ENCODE data around the gene NCBP2.

The NCBP2 gene

GRCh38 chr3:196942226-196942914 lies at the start of gene NCBP2:
Gene NCBP2 (minus strand): TSS chr3:196942528. CDS start chr3:196942503, 25 bp downstream.
- peak; percentile 93 for DNase-seq (ENCODE audit: extremely low read depth, low read depth)
- peak within 1 kb of the TSS; percentile 100 for H3K4me3 ChIP-seq (replicated peaks; ENCODE audit: low read depth, low read length)
- TF ChIP-seq, protein P1, sequence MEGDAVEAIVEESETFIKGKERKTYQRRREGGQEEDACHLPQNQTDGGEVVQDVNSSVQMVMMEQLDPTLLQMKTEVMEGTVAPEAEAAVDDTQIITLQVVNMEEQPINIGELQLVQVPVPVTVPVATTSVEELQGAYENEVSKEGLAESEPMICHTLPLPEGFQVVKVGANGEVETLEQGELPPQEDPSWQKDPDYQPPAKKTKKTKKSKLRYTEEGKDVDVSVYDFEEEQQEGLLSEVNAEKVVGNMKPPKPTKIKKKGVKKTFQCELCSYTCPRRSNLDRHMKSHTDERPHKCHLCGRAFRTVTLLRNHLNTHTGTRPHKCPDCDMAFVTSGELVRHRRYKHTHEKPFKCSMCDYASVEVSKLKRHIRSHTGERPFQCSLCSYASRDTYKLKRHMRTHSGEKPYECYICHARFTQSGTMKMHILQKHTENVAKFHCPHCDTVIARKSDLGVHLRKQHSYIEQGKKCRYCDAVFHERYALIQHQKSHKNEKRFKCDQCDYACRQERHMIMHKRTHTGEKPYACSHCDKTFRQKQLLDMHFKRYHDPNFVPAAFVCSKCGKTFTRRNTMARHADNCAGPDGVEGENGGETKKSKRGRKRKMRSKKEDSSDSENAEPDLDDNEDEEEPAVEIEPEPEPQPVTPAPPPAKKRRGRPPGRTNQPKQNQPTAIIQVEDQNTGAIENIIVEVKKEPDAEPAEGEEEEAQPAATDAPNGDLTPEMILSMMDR (IDR thresholded peaks at IDR 0.05; ENCODE audit: low read depth, low read length, missing control alignments) = peak; percentile 42

DNA sequence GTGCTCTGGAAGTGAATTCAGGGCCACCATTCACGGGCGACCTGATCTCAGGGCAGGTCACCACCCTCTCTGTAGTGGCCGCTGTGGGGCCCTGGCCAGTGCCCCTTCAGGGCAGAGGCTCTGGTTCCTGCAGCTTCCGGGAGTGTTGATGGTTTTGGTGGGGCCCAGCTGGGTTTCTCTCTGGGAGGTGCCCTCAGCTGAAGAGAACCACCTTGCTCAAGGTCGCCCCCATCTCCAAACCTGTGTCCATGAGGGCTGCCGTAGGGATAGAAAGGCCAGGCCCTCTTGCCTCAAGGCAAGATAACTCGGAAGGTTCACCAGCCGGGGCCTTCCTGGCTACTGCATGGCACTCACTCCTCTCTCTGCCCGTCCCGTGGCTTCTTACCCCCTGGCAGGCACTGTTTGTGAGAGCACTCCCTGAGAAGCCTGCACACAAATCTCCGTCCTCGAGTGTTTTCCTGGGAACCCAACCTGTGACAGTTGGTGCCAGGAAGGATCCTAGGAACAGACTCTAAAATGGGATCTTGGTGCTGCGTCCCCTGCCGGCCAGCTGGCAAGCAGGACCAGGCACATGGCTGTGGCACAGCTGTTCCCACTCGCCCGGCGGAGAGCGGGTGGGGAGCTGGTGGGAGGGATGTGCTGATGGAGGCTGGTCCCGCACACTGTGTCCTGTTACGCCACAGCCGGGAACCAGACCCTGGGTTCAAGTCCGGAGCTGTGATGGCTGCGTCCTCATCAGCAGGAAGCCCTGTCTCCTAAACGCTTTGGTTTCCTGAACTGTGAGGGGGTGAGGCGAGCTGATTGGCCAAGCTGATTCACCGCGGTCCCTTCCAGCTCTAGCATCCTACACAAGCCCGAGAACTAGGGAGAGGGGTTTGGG lies 49.5 kb upstream of the NCBP2 start:
- TF ChIP-seq, protein P1 (IDR thresholded peaks at IDR 0.05; ENCODE audit: low read depth, low read length, missing control alignments) = no peak
- no peak overlapping the region for H3K4me3 ChIP-seq (replicated peaks; ENCODE audit: low read depth, low read length)
- no peak for DNase-seq (ENCODE audit: extremely low read depth, low read depth)

GRCh38 chr3:196990601-196991007 lies 48.3 kb upstream of the NCBP2 start:
- DNase-seq (ENCODE audit: extremely low read depth, low read depth) = no peak
- H3K4me3 ChIP-seq (replicated peaks; ENCODE audit: low read depth, low read length) = no peak overlapping the region
- TF ChIP-seq, protein P1 (IDR thresholded peaks at IDR 0.05; ENCODE audit: low read depth, low read length, missing control alignments) = no peak

- H3K4me3 ChIP-seq (replicated peaks; ENCODE audit: low read depth, low read length) = no peak overlapping the region
- DNase-seq (ENCODE audit: extremely low read depth, low read depth) = no peak
- TF ChIP-seq, protein P1 (IDR thresholded peaks at IDR 0.05; ENCODE audit: low read depth, low read length, missing control alignments) = no peak
Measured at GRCh38 chr3:196989721-196990262, 47.5 kb upstream of the NCBP2 start.

DNA sequence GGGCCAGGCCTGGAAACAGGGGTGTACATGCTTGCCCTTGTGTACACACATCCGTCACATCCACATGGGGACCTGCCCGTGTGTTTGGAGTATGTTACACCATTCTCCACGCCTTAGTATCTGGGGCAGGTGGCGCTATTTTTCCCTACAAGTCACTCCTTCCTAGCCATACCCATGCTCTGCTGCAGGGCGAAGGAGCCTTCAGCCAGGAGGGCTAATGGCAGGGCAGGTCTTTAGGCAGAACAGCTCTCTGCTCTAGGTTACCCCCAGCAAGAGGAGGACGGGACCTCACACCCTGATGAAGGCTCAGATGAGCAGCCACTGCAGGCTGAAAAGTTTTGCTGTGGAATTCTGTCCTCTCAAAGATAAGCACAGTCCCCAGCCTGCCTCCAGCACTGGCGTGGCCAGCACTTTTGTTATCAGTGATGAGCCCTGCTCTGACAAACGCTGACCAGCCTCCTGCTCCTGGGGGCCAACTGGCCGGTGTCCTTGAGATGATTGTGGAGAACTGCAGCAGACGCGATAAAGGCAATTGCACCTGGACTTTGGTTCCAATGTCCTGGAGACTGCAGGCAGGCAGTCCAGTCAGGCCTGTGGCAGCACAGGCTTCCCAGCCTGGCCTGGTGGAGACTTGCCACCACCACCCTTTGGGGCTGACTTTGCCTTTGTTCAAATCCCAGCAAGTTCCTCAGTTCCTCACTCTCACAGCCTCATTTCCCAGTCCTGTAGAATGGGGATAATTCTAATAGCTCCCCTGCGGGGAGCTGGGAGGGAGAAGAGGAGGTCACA lies 46.1 kb upstream of the NCBP2 start:
- no peak overlapping the region for H3K4me3 ChIP-seq (replicated peaks; ENCODE audit: low read depth, low read length)
- TF ChIP-seq, protein P1 (IDR thresholded peaks at IDR 0.05; ENCODE audit: low read depth, low read length, missing control alignments) = peak; percentile 8
- no peak for DNase-seq (ENCODE audit: extremely low read depth, low read depth)

DNA sequence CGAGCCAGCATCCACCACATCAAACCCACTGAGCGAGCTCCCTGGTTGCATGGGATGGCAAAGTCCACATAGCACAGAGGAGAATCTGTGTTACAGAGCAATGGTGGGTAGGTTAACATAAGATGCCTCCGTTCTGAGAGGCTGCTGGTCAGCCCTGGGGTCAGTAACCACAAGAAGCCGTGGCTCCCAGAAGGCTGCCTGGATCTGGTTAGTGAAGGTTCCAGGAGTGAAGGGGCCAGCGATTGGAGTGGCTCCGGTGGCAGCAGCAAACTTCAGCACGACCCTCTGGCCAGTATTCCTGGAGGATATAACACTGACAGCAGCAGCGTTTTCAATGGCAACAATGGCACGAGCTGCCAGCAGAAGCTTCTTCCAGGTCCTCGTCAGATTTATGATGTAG lies 44.7 kb upstream of the NCBP2 start:
- DNase-seq (ENCODE audit: extremely low read depth, low read depth) = no peak
- TF ChIP-seq, protein P1 (IDR thresholded peaks at IDR 0.05; ENCODE audit: low read depth, low read length, missing control alignments) = no peak
- H3K4me3 ChIP-seq (replicated peaks; ENCODE audit: low read depth, low read length) = no peak overlapping the region
